ENCODE measurements around the gene KCNAB2.
"Not testable (repeated sequence)": the region's sequence is repeated elsewhere in the genome, so short reads cannot be mapped to it uniquely, and the experiment has no call there.

KCNAB2 gene

GRCh38 chr1:6016191-6016865 is 29.4 kb upstream of the KCNAB2 start:
- TF ChIP-seq ZNF274 (IDR thresholded peaks at IDR 0.05; ENCODE audit: low read depth, low read length): no peak
- no peak overlapping the region for H3K4me3 ChIP-seq (ENCODE audit: low read length)

GRCh38 chr1:6017654-6018053 is 28.0 kb upstream of the KCNAB2 start:
- not testable (repeated sequence) for H3K4me3 ChIP-seq (ENCODE audit: low read length)

- H3K4me3 ChIP-seq (ENCODE audit: low read length): no peak overlapping the region
- TF ChIP-seq ZNF274 (IDR thresholded peaks at IDR 0.05; ENCODE audit: low read depth, low read length): no peak
Observed at GRCh38 chr1:6019166-6019845, 26.4 kb upstream of the KCNAB2 start.

- no peak for TF ChIP-seq ZNF274 (IDR thresholded peaks at IDR 0.05; ENCODE audit: low read depth, low read length)
- no peak overlapping the region for H3K4me3 ChIP-seq (ENCODE audit: low read length)
Observed at GRCh38 chr1:6022193-6022592, 23.5 kb upstream of the KCNAB2 start.

GRCh38 chr1:6023346-6023745 is 22.3 kb upstream of the KCNAB2 start:
- TF ChIP-seq ZNF274 (IDR thresholded peaks at IDR 0.05; ENCODE audit: low read depth, low read length): no peak
- no peak overlapping the region for H3K4me3 ChIP-seq (ENCODE audit: low read length)

GRCh38 chr1:6024376-6024775 is 21.3 kb upstream of the KCNAB2 start:
- TF ChIP-seq ZNF274 (IDR thresholded peaks at IDR 0.05; ENCODE audit: low read depth, low read length): no peak
- H3K4me3 ChIP-seq (ENCODE audit: low read length): no peak overlapping the region; the same call in 1 of the 2 replicates

GRCh38 chr1:6025269-6026094 is 20.2 kb upstream of the KCNAB2 start:
- H3K4me3 ChIP-seq (ENCODE audit: low read length): peak overlapping the region; percentile 66; the same call in 1 of the 2 replicates
- TF ChIP-seq ZNF274 (IDR thresholded peaks at IDR 0.05; ENCODE audit: low read depth, low read length): no peak

GRCh38 chr1:6026095-6026809 is 19.4 kb upstream of the KCNAB2 start:
- H3K4me3 ChIP-seq (ENCODE audit: low read length): peak overlapping the region; percentile 66; the same call in 1 of the 2 replicates
- no peak for TF ChIP-seq ZNF274 (IDR thresholded peaks at IDR 0.05; ENCODE audit: low read depth, low read length)

- TF ChIP-seq ZNF274 (IDR thresholded peaks at IDR 0.05; ENCODE audit: low read depth, low read length): no peak
- peak overlapping the region; percentile 66; the same call in 1 of the 2 replicates for H3K4me3 ChIP-seq (ENCODE audit: low read length)
Observed at GRCh38 chr1:6027591-6027990, 18.1 kb upstream of the KCNAB2 start.

GRCh38 chr1:6028042-6028850 is 17.4 kb upstream of the KCNAB2 start:
- TF ChIP-seq ZNF274 (IDR thresholded peaks at IDR 0.05; ENCODE audit: low read depth, low read length): no peak
- H3K4me3 ChIP-seq (ENCODE audit: low read length): peak overlapping the region; percentile 66; the same call in 1 of the 2 replicates

GRCh38 chr1:6029351-6029750 is 16.3 kb upstream of the KCNAB2 start:
- H3K4me3 ChIP-seq (ENCODE audit: low read length): no peak overlapping the region
- no peak for TF ChIP-seq ZNF274 (IDR thresholded peaks at IDR 0.05; ENCODE audit: low read depth, low read length)

GRCh38 chr1:6030132-6030531 is 15.6 kb upstream of the KCNAB2 start:
- no peak overlapping the region for H3K4me3 ChIP-seq (ENCODE audit: low read length)
- TF ChIP-seq ZNF274 (IDR thresholded peaks at IDR 0.05; ENCODE audit: low read depth, low read length): no peak

GRCh38 chr1:6030547-6031261 is 15.0 kb upstream of the KCNAB2 start:
- TF ChIP-seq ZNF274 (IDR thresholded peaks at IDR 0.05; ENCODE audit: low read depth, low read length): no peak
- H3K4me3 ChIP-seq (ENCODE audit: low read length): no peak overlapping the region
